ENCODE measurements around the gene XYLB.

The XYLB gene

DNA sequence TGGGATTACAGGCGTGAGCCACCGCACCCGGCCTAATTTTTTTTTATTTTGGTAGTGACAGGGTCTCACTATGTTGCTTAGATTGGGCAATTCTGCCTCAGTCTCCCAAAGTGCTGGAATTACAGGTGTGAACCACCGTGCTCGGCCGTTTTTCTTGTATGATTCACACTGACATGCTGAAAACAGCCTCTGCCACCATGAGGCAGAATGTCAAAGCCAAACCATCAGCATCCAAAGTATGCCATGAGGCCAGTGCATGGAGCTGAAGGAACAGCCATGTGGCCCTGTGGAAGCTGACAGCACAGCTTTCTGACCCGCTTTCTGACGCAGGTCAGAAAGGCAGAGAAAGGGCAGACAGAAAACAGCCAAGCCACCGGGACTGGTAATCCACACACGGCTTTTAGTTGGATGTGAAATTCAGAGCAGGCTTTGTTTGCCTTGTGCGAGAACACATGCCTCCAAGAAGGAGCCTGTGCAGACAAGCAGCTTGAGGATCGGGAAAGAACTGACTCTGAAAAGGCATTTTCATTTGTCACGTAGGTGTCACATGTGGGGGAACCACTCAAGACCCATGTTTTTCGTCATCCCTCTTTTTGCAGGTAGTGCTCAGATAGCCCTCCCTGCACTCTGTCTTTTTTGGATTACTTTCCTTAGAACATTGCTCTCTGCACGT, 25.1 kb downstream of the XYLB start:
- TF ChIP-seq, protein P1, sequence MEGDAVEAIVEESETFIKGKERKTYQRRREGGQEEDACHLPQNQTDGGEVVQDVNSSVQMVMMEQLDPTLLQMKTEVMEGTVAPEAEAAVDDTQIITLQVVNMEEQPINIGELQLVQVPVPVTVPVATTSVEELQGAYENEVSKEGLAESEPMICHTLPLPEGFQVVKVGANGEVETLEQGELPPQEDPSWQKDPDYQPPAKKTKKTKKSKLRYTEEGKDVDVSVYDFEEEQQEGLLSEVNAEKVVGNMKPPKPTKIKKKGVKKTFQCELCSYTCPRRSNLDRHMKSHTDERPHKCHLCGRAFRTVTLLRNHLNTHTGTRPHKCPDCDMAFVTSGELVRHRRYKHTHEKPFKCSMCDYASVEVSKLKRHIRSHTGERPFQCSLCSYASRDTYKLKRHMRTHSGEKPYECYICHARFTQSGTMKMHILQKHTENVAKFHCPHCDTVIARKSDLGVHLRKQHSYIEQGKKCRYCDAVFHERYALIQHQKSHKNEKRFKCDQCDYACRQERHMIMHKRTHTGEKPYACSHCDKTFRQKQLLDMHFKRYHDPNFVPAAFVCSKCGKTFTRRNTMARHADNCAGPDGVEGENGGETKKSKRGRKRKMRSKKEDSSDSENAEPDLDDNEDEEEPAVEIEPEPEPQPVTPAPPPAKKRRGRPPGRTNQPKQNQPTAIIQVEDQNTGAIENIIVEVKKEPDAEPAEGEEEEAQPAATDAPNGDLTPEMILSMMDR (IDR thresholded peaks at IDR 0.05; ENCODE audit: borderline replicate concordance, insufficient read depth, low read depth, low read length), result no peak
- H3K4me3 ChIP-seq (ENCODE audit: low read depth, low read length), result no peak overlapping the region

DNA sequence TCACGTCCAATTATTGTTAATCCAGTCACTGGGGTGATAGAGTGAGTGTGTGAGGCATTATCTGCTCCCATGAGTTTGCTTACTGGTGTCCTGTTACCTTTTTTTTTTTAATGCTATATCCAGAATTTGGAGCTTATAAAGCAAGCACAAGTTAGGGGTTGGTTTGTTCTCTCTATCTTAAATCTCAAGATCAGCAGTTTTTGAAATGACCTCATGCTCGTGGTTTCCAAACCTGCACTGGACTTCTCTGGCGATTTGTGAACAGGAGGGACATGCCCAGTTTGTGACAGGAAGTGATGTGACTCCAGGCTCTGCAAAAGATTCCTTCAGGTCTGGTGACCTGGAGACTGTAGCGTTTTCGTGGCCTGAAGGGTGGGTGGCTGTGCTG, 25.6 kb downstream of the XYLB start:
- no peak overlapping the region for H3K4me3 ChIP-seq (ENCODE audit: low read depth, low read length)
- TF ChIP-seq, protein P1 (IDR thresholded peaks at IDR 0.05; ENCODE audit: borderline replicate concordance, insufficient read depth, low read depth, low read length), result no peak

DNA sequence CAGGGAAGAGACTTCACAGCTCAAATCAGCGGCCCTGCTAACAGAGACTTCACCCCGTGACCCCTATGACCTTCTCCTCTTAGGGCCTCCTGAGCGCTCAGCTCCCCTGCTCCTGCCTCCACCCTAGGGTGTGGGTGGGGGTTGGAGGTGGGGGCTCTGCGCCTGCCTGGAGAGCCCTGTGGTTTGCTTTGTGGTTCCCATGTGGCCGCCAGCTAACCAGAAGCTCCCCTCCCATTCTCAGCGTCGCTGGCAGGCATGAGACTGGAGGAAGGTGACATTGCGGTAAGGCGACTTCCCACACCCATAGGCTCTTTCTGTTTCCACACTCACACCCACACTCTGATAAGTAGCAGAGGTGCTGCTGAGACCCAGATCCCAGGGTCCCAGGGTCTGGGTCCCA, 27.6 kb downstream of the XYLB start:
- H3K4me3 ChIP-seq (ENCODE audit: low read depth, low read length), result no peak overlapping the region
- TF ChIP-seq, protein P1 (IDR thresholded peaks at IDR 0.05; ENCODE audit: borderline replicate concordance, insufficient read depth, low read depth, low read length), result no peak

DNA sequence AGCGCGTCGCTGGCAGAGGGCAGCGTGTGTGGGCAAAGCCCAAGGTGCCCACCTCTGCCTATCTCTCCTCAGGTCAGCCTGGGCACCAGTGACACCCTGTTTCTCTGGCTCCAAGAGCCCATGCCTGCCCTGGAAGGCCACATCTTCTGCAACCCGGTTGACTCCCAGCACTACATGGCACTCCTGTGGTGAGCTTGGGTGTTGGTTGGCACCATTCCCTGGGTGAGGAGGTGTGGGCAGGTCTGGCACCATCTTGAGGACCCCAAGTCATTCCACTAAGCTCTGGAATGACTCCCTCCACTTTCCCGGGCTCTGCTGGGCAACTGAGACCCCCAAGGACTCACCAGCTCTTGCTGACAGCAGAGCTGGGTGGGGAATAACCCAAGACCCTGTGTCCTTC, 28.5 kb downstream of the XYLB start:
- no peak overlapping the region for H3K4me3 ChIP-seq (ENCODE audit: low read depth, low read length)
- TF ChIP-seq, protein P1 (IDR thresholded peaks at IDR 0.05; ENCODE audit: borderline replicate concordance, insufficient read depth, low read depth, low read length), result no peak

DNA sequence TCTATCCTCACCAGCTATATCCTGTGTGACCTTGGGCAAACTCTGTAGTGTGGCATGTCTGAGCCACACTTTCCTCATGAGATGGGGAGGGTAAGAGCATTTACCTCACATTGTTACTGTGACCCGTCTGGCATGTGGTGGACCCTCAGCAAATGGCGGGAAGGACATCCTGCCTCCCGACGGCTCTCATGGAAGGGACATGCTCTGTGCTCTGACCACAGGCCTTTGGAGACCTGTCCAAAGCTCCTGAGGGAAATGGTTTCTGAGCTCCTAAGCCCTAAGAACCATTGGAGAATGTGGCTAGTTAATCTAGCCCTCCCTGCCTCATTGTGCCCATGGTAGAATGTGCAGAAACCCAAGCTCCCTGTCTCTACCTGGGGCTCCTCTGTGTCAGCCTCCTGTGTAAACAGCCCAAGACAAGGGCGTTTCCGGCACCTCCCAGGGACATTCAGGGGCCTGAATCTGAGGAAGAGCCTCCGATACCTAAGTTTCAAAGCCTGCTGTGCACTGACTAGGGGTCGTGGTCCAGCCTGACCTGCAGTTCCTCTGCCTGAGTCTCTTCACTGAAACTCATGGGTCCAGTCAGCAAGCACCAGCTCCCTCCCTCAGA, 29.0 kb downstream of the XYLB start:
- H3K4me3 ChIP-seq (ENCODE audit: low read depth, low read length), result no peak overlapping the region
- TF ChIP-seq, protein P1 (IDR thresholded peaks at IDR 0.05; ENCODE audit: borderline replicate concordance, insufficient read depth, low read depth, low read length), result no peak

DNA sequence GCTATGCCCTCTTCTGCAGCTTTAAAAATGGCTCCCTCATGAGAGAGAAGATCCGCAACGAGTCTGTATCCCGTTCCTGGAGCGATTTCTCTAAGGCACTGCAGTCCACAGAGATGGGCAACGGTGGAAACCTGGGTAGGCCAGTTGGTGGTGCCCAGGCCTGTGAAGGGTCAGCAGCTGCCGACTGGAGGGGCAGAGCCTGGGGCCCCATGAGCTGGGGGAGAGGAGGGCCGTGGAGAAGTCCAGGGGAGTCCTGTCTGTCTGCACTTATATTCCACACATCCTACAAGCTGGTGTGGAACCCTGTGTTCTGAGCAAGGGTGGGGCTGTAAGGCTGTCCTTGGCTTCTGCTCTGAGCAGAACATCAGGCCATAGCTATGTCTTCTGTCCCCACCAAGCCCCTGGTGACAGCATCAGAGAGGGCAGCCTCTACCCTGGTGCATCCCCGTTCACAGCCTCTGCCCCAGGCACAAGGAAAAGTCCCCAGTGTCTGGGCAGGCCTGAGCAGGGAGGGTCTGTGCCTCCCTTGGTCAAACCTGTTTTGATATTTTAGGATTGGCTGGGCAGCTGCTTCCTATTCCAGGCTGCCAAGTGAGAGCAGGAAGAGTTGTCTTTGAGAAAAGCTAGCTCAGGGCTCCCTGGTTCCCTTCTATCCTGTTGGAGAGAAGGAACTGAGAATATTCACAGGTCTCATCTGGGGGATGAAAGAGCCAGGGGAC, 29.7 kb downstream of the XYLB start:
- H3K4me3 ChIP-seq (ENCODE audit: low read depth, low read length), result no peak overlapping the region
- TF ChIP-seq, protein P1 (IDR thresholded peaks at IDR 0.05; ENCODE audit: borderline replicate concordance, insufficient read depth, low read depth, low read length), result no peak

All from GM12875 (cell line).